Measurements from ENCODE around the gene MARCKS.

MARCKS gene

GRCh38 chr6:113828984-113829695 is 28.0 kb upstream of the MARCKS start:
- Histone ChIP-seq H3K27me3 (ENCODE audit: control insufficient read depth, insufficient read depth, low read length) (no peaks in the 10 kb centered on the region), H3K9me3 (ENCODE audit: control insufficient read depth, insufficient read depth, low read length) (no peaks in the 10 kb centered on the region), H3K4me1 (ENCODE audit: control insufficient read depth, insufficient read depth, low read length) (no peaks in the 10 kb centered on the region), H3K4me3 (ENCODE audit: low read depth, low read length) (no peak overlapping the region), H3K36me3 (ENCODE audit: control insufficient read depth, insufficient read depth, low read length) (no peaks in the 10 kb centered on the region), H3K9ac (ENCODE audit: low read depth, low read length) (no peak overlapping the region)

- Histone ChIP-seq H3K4me3 (ENCODE audit: low read depth, low read length) (no peak overlapping the region), H3K9ac (ENCODE audit: low read depth, low read length) (no peak overlapping the region), H3K9me3 (ENCODE audit: control insufficient read depth, insufficient read depth, low read length) (no peaks in the 10 kb centered on the region), H3K4me1 (ENCODE audit: control insufficient read depth, insufficient read depth, low read length) (no peaks in the 10 kb centered on the region), H3K27me3 (ENCODE audit: control insufficient read depth, insufficient read depth, low read length) (no peaks in the 10 kb centered on the region), H3K36me3 (ENCODE audit: control insufficient read depth, insufficient read depth, low read length) (no peaks in the 10 kb centered on the region)
Observed at GRCh38 chr6:113829696-113830045, 27.5 kb upstream of the MARCKS start.

- no peaks in the 10 kb centered on the region for H3K9me3 ChIP-seq (ENCODE audit: control insufficient read depth, insufficient read depth, low read length)
- no peaks in the 10 kb centered on the region for H3K36me3 ChIP-seq (ENCODE audit: control insufficient read depth, insufficient read depth, low read length)
- no peaks in the 10 kb centered on the region for H3K4me1 ChIP-seq (ENCODE audit: control insufficient read depth, insufficient read depth, low read length)
- no peaks in the 10 kb centered on the region for H3K27me3 ChIP-seq (ENCODE audit: control insufficient read depth, insufficient read depth, low read length)
- no peak overlapping the region for H3K9ac ChIP-seq (ENCODE audit: low read depth, low read length)
- no peak overlapping the region for H3K4me3 ChIP-seq (ENCODE audit: low read depth, low read length)
Observed at GRCh38 chr6:113830140-113830539, 27.0 kb upstream of the MARCKS start.

- Histone ChIP-seq H3K27me3 (ENCODE audit: control insufficient read depth, insufficient read depth, low read length) (no peaks in the 10 kb centered on the region), H3K9me3 (ENCODE audit: control insufficient read depth, insufficient read depth, low read length) (no peaks in the 10 kb centered on the region), H3K9ac (ENCODE audit: low read depth, low read length) (no peak overlapping the region), H3K4me1 (ENCODE audit: control insufficient read depth, insufficient read depth, low read length) (no peaks in the 10 kb centered on the region), H3K36me3 (ENCODE audit: control insufficient read depth, insufficient read depth, low read length) (no peaks in the 10 kb centered on the region), H3K4me3 (ENCODE audit: low read depth, low read length) (no peak overlapping the region)
Observed at GRCh38 chr6:113833537-113833936, 23.6 kb upstream of the MARCKS start.

DNA sequence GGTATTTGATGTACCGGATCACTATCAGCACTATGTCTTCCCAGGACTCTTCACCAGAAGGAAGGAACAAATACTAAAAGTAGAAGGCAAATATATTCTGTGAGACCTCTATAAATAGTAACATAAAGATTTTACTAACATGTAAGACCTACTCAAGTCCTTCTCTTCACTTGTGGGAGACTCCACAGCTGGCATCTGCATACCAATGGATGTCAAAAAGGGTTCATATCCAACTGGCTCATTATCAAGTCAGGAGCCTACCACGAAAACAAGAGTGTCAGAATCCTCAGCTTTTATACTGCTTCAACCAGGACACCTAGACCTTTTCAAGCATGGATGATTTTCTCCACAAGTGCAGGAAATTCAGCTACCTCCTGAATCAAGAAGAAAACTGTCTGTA is 20.0 kb upstream of the MARCKS start:
- no peaks in the 10 kb centered on the region for H3K36me3 ChIP-seq (ENCODE audit: control insufficient read depth, insufficient read depth, low read length)
- H3K9ac ChIP-seq (ENCODE audit: low read depth, low read length): no peak overlapping the region
- no peaks in the 10 kb centered on the region for H3K27me3 ChIP-seq (ENCODE audit: control insufficient read depth, insufficient read depth, low read length)
- H3K4me1 ChIP-seq (ENCODE audit: control insufficient read depth, insufficient read depth, low read length): no peaks in the 10 kb centered on the region
- H3K4me3 ChIP-seq (ENCODE audit: low read depth, low read length): no peak overlapping the region
- no peaks in the 10 kb centered on the region for H3K9me3 ChIP-seq (ENCODE audit: control insufficient read depth, insufficient read depth, low read length)

GRCh38 chr6:113842165-113842564 is 15.0 kb upstream of the MARCKS start:
- Histone ChIP-seq H3K9ac (ENCODE audit: low read depth, low read length) (no peak overlapping the region), H3K36me3 (ENCODE audit: control insufficient read depth, insufficient read depth, low read length) (no peaks in the 10 kb centered on the region), H3K9me3 (ENCODE audit: control insufficient read depth, insufficient read depth, low read length) (no peaks in the 10 kb centered on the region), H3K27me3 (ENCODE audit: control insufficient read depth, insufficient read depth, low read length) (no peaks in the 10 kb centered on the region), H3K4me3 (ENCODE audit: low read depth, low read length) (no peak overlapping the region), H3K4me1 (ENCODE audit: control insufficient read depth, insufficient read depth, low read length) (no peaks in the 10 kb centered on the region)

DNA sequence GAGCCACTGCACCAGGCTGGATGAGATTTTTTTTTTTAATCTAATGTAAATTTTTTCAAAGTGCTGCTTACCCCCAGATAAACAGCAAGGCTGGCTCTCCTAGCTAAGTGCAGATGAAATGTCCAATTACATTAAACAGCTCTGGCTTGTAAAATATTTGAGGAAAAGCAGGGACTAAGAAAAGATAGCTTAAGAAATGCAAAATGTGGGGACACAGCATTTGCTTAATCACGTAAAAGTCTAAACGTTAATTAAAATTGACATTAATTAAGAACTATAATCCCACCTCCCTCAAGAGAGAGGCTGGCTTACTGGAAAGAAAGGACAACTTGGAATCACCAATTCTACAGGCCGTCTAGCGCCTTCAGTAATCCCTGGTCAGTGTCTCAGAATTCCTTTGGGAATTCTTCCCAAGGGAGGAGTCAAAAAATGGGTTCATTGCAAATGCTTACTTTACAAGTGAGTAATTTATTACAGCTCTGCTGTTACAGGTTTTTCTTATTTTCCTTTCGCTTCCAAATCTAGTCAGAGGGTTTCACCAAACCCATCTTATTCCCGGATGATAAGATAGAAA is 13.6 kb upstream of the MARCKS start:
- Histone ChIP-seq H3K9me3 (ENCODE audit: control insufficient read depth, insufficient read depth, low read length) (no peaks in the 10 kb centered on the region), H3K9ac (ENCODE audit: low read depth, low read length) (no peak overlapping the region), H3K27me3 (ENCODE audit: control insufficient read depth, insufficient read depth, low read length) (no peaks in the 10 kb centered on the region), H3K4me1 (ENCODE audit: control insufficient read depth, insufficient read depth, low read length) (no peaks in the 10 kb centered on the region), H3K4me3 (ENCODE audit: low read depth, low read length) (no peak overlapping the region), H3K36me3 (ENCODE audit: control insufficient read depth, insufficient read depth, low read length) (no peaks in the 10 kb centered on the region)

GRCh38 chr6:113846577-113846976 is 10.6 kb upstream of the MARCKS start:
- Histone ChIP-seq H3K36me3 (ENCODE audit: control insufficient read depth, insufficient read depth, low read length) (no peaks in the 10 kb centered on the region), H3K9ac (ENCODE audit: low read depth, low read length) (no peak overlapping the region), H3K4me1 (ENCODE audit: control insufficient read depth, insufficient read depth, low read length) (no peaks in the 10 kb centered on the region), H3K27me3 (ENCODE audit: control insufficient read depth, insufficient read depth, low read length) (peaks cover 8% of the 10 kb centered on the region), H3K9me3 (ENCODE audit: control insufficient read depth, insufficient read depth, low read length) (no peaks in the 10 kb centered on the region), H3K4me3 (ENCODE audit: low read depth, low read length) (no peak overlapping the region)

GRCh38 chr6:113847447-113847846 is 9.7 kb upstream of the MARCKS start:
- no peaks in the 10 kb centered on the region for H3K4me1 ChIP-seq (ENCODE audit: control insufficient read depth, insufficient read depth, low read length)
- H3K4me3 ChIP-seq (ENCODE audit: low read depth, low read length): no peak overlapping the region
- H3K36me3 ChIP-seq (ENCODE audit: control insufficient read depth, insufficient read depth, low read length): no peaks in the 10 kb centered on the region
- no peaks in the 10 kb centered on the region for H3K9me3 ChIP-seq (ENCODE audit: control insufficient read depth, insufficient read depth, low read length)
- no peak overlapping the region for H3K9ac ChIP-seq (ENCODE audit: low read depth, low read length)
- H3K27me3 ChIP-seq (ENCODE audit: control insufficient read depth, insufficient read depth, low read length): peaks cover 16% of the 10 kb centered on the region

GRCh38 chr6:113848280-113848679 is 8.9 kb upstream of the MARCKS start:
- H3K4me3 ChIP-seq (ENCODE audit: low read depth, low read length): no peak overlapping the region
- H3K36me3 ChIP-seq (ENCODE audit: control insufficient read depth, insufficient read depth, low read length): no peaks in the 10 kb centered on the region
- no peaks in the 10 kb centered on the region for H3K4me1 ChIP-seq (ENCODE audit: control insufficient read depth, insufficient read depth, low read length)
- H3K9ac ChIP-seq (ENCODE audit: low read depth, low read length): no peak overlapping the region
- no peaks in the 10 kb centered on the region for H3K9me3 ChIP-seq (ENCODE audit: control insufficient read depth, insufficient read depth, low read length)
- H3K27me3 ChIP-seq (ENCODE audit: control insufficient read depth, insufficient read depth, low read length): peaks cover 24% of the 10 kb centered on the region

DNA sequence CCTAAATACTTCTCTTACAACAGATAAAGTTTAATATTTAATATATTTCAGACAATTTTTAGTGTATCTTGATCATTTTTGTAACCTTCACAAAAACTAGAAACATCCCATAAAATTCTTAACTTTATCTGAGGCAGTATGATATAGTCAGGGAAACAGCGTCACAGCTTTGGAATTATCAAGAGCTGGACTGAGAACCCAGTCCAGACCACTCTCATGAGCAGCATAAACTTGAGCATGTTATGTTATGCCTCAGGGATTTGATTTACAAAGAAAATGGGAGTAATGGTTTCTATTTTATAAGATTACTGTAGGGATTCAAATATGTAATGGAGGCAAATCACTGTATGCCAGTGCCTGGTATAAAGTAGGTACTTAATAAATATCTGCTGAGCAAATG is 8.3 kb upstream of the MARCKS start:
- H3K27me3 ChIP-seq (ENCODE audit: control insufficient read depth, insufficient read depth, low read length): peaks cover 29% of the 10 kb centered on the region
- H3K36me3 ChIP-seq (ENCODE audit: control insufficient read depth, insufficient read depth, low read length): no peaks in the 10 kb centered on the region
- H3K4me1 ChIP-seq (ENCODE audit: control insufficient read depth, insufficient read depth, low read length): no peaks in the 10 kb centered on the region
- H3K4me3 ChIP-seq (ENCODE audit: low read depth, low read length): no peak overlapping the region
- H3K9me3 ChIP-seq (ENCODE audit: control insufficient read depth, insufficient read depth, low read length): no peaks in the 10 kb centered on the region
- no peak overlapping the region for H3K9ac ChIP-seq (ENCODE audit: low read depth, low read length)

DNA sequence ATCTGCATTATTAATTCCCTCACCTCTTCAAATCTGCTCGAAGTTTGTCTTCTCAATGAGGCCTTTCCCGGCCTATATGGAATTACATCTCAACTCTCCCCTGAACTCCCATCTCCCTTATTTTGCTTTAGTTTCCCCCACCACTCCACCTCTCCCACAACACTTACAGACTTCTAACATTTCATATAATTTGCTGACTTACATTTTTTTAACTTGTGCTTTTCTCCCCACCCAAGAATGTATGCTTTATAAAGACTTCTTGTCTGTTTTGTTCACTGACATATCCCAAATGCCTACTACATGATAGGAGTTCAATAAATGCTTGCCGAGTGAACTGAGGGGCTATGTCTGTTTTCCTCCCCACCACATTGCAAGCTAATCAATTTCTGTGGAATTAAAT is 3.9 kb upstream of the MARCKS start:
- H3K27me3 ChIP-seq (ENCODE audit: control insufficient read depth, insufficient read depth, low read length): peaks cover 55% of the 10 kb centered on the region
- no peaks in the 10 kb centered on the region for H3K36me3 ChIP-seq (ENCODE audit: control insufficient read depth, insufficient read depth, low read length)
- H3K9me3 ChIP-seq (ENCODE audit: control insufficient read depth, insufficient read depth, low read length): no peaks in the 10 kb centered on the region
- H3K4me1 ChIP-seq (ENCODE audit: control insufficient read depth, insufficient read depth, low read length): peaks cover 2% of the 10 kb centered on the region
- no peak overlapping the region for H3K4me3 ChIP-seq (ENCODE audit: low read depth, low read length)
- no peak overlapping the region for H3K9ac ChIP-seq (ENCODE audit: low read depth, low read length)

Measured in iPS-15b (cell line).